HPDE6-E6E7 (cell line): Measurements from ENCODE around the gene CIAO2B.
"Not testable (repeated sequence)": the region's sequence is repeated elsewhere in the genome, so short reads cannot be mapped to it uniquely, and the experiment has no call there.

Experiments
- DNase-seq: peaks from one replicate; pipeline ENCODE4 v3.0.0; 2011; ENCODE audit warnings: missing footprints; ENCODE audit errors: extremely low spot score

Gene CIAO2B

GRCh38 chr16:66903544-66904427 lies 30.4 kb downstream of the CIAO2B start:
- DNase-seq = no peak

GRCh38 chr16:66902648-66903543 lies 31.3 kb downstream of the CIAO2B start:
- DNase-seq = no peak

- DNase-seq = no peak
Observed at GRCh38 chr16:66901626-66902025, 32.6 kb downstream of the CIAO2B start.

GRCh38 chr16:66900721-66901441 lies 33.3 kb downstream of the CIAO2B start:
- DNase-seq = no peak

- DNase-seq = peak; percentile 74
Observed at GRCh38 chr16:66899945-66900710, 34.1 kb downstream of the CIAO2B start.

DNA sequence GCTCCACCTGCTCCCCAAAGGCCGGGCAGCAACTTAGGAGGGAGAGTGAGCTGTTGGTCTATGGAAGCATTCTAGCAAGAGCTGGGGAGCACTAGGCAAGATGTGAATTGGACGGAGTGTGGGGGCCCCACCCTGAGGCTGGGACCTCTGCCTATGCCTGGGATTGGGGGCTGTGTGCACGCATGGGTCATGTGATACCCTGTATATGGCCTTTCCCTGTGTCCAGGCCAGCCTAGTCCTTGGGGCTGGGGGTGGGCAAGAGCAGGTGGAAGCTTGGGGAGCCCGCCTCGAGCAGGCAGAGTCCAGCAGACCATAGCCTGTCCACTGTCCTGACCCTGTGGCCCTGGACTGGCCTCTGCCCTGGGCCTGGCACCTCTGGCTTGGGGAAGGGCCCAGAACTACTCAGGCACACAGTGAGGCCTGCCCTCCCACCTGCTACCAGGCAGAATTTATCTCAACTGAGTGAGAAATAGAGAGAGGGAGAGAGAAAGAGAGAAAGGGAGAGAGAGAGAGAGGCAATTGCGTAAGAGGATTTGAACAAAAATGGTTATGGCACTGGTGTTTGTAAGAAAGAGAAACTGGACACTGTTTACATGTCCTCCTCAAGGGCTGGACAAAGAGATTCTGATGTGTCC lies 34.8 kb downstream of the CIAO2B start:
- DNase-seq = no peak

DNA sequence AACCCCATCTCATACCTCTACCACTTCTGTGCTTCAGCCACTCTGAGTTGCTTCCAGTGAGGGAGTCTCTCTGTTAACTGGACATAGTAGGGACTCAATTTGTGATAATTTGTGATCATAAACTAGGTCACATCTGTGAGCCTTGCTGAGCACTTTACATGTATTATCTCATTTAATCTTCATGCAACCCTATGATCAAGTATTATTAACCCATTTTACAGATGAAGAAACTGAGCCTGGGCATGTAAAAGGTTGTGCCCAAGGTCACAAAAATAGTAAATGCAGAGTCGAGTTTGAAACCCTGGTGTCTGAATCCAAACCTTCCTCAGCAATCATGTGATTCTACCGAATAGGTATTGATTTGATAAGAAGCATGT lies 35.3 kb downstream of the CIAO2B start:
- no peak for DNase-seq

- no peak for DNase-seq
Observed at GRCh38 chr16:66898207-66898606, 36.0 kb downstream of the CIAO2B start.

DNA sequence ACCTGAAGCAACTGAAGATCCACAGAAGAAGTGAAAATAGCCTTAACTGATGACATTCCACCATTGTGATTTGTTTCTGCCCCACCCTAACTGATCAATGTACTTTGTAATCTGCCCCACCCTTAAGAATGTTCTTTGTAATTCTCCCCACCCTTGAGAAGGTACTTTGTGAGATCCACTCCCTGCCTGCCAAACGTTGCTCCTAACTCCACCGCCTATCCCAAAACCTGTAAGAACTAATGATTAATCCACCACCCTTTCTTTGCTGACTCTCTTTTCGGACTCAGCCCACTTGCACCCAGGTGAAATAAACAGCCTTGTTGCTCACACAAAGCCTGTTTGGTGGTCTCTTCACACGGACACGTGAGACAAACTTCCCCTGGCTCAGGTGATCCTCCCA lies 37.5 kb downstream of the CIAO2B start:
- not testable (repeated sequence) for DNase-seq

DNA sequence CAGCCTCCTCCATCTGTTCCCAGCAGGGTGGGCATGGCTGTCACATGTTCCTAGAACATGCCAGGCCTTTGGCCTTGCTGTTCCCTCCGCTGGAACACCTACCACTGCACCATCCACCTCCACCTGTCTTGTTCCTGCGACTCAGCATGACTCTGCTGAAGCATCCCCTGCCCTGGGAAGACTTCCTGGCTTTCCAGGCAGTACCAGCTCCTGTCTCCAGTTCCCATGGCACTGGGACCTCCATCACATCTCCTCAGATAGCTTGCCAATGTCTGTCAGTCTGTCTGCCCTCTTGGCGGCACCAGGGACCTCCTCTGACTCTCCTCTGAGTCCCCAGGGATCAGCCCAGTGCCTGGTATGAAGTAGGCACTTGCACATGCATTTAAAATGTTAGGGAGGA lies 38.2 kb downstream of the CIAO2B start:
- DNase-seq = no peak

DNA sequence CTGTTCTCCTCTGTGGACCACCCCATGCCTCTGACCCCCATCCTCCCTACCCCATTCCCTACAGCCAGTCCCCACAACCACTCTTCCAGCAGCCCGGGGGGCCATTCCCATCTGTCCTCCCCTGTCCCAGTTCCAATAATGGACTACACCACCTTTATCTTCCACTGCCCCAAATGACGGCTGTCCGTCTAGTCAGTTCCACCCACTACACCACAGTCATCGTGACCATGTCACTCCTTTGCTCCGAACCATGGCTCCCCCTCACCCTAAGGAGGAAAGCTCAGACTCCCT lies 38.6 kb downstream of the CIAO2B start:
- DNase-seq = no peak

DNA sequence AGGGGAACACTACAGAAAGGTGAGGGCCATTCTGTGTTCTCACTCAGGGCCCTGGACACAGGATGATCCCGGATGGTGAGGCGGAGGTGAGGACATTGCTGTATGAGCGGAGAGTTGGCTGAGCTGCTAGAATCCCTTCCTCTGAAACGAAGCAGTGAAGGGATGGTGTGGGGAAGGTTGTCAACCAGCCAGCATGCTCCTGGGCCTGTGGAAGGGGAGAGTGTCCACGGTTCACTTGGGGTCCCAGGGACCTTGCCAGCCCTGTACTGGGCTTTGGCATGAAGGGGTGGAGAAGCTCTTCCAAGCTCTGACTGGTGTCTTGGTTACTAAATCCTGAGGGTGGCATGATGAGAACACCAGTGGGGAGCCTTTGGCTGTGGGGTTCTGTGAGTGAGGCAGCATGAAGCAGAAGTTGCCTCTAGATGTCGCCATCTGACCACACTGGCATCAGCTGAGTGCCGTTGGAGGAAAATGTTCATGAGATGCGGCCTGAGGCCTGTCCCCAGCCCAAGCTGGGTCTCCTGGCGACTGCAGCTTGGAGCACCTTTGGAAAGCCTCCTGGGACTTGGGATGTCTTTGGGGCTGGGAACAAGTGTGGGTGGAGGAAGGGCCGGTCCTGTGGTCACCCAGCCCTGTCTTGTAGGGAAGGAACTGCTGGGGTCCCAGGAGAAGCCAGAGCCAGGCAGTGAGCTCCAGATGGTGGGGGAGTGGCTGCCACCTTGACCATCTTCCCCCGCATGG lies 39.1 kb downstream of the CIAO2B start:
- peak; percentile 75 for DNase-seq

DNA sequence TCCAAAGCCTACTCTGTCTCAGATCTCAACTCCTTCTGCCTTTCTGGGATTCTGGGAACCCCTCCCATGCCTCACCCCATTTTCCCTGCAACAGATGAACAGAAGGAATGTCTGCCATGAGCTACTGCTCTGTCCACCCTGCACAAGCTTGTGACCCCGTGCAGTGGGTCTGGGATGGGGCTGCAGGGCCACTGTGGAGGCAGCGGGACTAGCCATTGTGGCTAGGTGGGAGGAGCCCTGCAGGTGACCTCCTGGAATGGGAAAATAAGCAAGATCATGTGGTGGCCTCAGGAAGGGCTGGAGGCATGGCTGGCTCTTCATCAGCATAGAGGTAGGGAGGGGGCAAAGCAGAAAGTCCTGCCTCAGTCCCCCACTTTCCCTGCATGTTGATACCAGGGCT lies 40.1 kb downstream of the CIAO2B start:
- DNase-seq = no peak

- no peak for DNase-seq
Observed at GRCh38 chr16:66891797-66892196, 42.4 kb downstream of the CIAO2B start.

- no peak for DNase-seq
Observed at GRCh38 chr16:66891360-66891759, 42.8 kb downstream of the CIAO2B start.

DNA sequence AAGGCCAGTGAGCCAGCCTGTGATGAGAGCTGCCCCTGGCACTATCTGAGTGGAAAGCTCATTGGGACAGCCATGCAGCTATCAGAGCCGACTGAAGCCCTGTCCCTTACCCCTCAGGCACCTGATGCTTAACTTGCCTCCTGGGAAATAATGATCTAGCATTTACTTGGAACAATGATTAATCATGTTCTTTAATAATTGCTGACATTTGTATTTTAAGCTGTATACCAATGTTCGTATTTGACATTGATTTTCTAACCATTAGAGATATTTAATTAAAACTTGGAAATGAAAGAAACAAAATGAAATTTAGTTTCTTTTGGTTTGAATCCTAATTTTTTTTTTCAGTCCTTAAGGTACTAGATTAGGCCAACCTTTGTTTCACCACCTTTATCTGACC lies 43.4 kb downstream of the CIAO2B start:
- DNase-seq = no peak

GRCh38 chr16:66889622-66890021 lies 44.6 kb downstream of the CIAO2B start:
- no peak for DNase-seq

DNA sequence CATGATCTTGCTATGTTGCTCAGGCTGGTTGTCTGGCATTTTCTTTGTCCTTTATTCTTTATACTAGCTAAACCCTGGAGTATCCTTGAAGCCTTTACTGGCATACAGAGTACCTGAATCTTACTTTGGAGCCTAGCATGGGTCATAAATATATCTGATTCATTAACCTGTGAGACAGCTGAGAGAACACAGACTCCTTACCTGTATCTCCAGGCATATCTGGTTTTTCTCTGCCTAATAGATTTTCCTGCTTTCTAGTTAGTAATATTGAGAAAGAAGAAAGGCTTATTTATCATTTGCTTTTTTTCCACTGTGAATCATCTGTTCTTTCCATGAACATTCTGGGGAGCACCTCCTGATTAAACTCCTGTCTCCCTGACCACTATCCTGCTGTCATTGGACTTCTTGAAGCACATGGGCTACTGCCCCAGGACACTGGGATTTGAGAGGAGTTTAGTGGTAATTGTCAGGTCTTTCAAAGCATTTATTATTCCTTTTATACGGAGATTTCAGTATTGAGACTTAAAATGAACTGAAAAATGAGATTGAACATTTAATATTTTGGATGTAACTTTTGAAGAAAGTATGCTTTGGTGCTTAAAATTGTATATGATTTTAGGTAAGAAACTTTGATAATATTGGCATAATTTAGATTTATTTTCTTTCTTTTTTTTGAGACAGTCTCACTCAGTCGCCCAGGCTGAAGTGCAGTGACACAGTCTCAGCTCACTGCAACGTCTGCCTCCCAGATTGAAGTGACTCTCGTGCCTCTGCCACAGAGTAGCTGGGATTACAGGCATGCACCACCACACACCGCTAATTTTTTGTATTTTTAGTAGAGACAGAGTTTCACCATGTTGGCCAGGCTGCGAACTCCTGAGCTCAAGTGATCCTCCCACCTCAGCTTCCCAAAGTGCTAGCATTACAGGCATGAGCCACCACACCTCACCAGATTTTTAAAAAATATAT lies 45.3 kb downstream of the CIAO2B start:
- DNase-seq = no peak

DNA sequence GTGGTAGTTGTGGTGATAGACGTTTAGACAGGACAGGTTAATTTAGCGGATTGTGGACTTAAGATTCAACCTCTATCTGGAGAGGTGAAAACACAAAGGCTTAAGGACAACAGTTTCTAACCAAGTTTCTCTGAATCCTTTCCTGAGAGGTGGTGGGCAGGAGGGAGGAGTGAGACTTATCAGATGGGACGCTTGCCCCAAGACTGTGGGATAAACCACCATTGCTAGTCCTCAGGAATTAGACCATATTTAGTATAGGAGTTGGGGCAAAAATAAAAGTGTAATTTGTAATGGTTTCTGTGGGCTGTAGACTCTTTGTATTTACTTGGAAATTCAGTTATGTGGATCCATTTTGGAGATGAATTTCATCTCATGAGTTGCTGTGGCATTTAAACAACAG lies 47.3 kb downstream of the CIAO2B start:
- no peak for DNase-seq
